ENCODE data around the gene FMO1. TPM values are rescaled to one million over a fixed set of nuclear protein-coding genes. Genes with fewer than 3 reads are reported as not detected.

Gene FMO1
- polyA plus RNA-seq, 1 donor from 2014 or later = not detected

DNA sequence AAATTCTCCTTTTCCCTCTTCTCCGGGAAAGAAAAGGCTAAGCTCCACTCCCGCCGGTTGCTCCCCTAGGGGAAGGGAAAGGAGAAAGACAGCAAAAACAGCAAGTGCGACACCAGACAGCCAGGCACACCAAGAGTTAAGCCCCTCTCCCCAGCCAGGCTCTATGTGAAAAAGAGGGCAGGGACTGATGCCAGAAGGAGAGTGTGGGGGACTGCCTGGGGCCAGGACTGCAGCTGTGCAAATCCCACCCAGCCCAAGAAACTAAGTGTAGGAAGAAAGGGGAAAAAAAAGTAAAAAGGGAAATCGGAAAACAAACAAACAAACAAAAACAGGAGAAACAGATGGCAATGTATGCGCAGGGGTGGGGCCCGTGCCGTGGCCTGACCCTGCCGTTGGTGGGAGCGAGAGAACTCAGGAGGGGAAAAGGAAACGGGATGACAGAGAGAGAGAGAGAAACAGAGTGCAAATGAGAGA, 27.7 kb upstream of the FMO1 start:
- Histone ChIP-seq H3K9me3 (ENCODE audit: low read length) (no peaks in the 10 kb centered on the region), H3K4me3 (ENCODE audit: low read length) (no peak overlapping the region), H3K79me2 (replicated peaks; ENCODE audit: insufficient read depth, low read length) (no peaks in the 10 kb centered on the region), H3F3A (ENCODE audit: insufficient read depth, low read length, poor library complexity, severe bottlenecking) (no peaks in the 10 kb centered on the region), H3K27ac (ENCODE audit: low read length) (no peak overlapping the region), H3K9ac (ENCODE audit: low read length) (no peak overlapping the region), H3K4me2 (ENCODE audit: low read length) (no peak overlapping the region), H3K9me2 (ENCODE audit: insufficient read depth, low read length) (no peaks in the 10 kb centered on the region), H3K36me3 (ENCODE audit: insufficient read depth, low read length) (no peaks in the 10 kb centered on the region), H4K20me1 (ENCODE audit: insufficient read depth) (no peaks in the 10 kb centered on the region), H3K27me3 (ENCODE audit: insufficient read depth, low read depth, low read length) (no peaks in the 10 kb centered on the region), H2AFZ (ENCODE audit: low read depth, low read length) (no peak overlapping the region)
- TF ChIP-seq EZH2 (IDR thresholded peaks at IDR 0.05; ENCODE audit: borderline replicate concordance, insufficient read depth, low read length, poor library complexity, severe bottlenecking) (no peak), RAD21 (conservative IDR thresholded peaks at IDR 0.05) (no peak), POLR2AphosphoS5 (IDR thresholded peaks at IDR 0.05) (no peak), SMC3 (conservative IDR thresholded peaks at IDR 0.05; ENCODE audit: poor library complexity) (no peak), TAF1 (IDR thresholded peaks at IDR 0.05; ENCODE audit: low read depth) (no peak), EP300 (conservative IDR thresholded peaks at IDR 0.05; ENCODE audit: poor library complexity, severe bottlenecking) (no peak), MXI1 (conservative IDR thresholded peaks at IDR 0.05; ENCODE audit: poor library complexity, severe bottlenecking) (no peak)
- TF ChIP-seq, protein P1, sequence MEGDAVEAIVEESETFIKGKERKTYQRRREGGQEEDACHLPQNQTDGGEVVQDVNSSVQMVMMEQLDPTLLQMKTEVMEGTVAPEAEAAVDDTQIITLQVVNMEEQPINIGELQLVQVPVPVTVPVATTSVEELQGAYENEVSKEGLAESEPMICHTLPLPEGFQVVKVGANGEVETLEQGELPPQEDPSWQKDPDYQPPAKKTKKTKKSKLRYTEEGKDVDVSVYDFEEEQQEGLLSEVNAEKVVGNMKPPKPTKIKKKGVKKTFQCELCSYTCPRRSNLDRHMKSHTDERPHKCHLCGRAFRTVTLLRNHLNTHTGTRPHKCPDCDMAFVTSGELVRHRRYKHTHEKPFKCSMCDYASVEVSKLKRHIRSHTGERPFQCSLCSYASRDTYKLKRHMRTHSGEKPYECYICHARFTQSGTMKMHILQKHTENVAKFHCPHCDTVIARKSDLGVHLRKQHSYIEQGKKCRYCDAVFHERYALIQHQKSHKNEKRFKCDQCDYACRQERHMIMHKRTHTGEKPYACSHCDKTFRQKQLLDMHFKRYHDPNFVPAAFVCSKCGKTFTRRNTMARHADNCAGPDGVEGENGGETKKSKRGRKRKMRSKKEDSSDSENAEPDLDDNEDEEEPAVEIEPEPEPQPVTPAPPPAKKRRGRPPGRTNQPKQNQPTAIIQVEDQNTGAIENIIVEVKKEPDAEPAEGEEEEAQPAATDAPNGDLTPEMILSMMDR (IDR thresholded peaks at IDR 0.05; ENCODE audit: poor library complexity, severe bottlenecking) = no peak
- TF ChIP-seq, protein P2, sequence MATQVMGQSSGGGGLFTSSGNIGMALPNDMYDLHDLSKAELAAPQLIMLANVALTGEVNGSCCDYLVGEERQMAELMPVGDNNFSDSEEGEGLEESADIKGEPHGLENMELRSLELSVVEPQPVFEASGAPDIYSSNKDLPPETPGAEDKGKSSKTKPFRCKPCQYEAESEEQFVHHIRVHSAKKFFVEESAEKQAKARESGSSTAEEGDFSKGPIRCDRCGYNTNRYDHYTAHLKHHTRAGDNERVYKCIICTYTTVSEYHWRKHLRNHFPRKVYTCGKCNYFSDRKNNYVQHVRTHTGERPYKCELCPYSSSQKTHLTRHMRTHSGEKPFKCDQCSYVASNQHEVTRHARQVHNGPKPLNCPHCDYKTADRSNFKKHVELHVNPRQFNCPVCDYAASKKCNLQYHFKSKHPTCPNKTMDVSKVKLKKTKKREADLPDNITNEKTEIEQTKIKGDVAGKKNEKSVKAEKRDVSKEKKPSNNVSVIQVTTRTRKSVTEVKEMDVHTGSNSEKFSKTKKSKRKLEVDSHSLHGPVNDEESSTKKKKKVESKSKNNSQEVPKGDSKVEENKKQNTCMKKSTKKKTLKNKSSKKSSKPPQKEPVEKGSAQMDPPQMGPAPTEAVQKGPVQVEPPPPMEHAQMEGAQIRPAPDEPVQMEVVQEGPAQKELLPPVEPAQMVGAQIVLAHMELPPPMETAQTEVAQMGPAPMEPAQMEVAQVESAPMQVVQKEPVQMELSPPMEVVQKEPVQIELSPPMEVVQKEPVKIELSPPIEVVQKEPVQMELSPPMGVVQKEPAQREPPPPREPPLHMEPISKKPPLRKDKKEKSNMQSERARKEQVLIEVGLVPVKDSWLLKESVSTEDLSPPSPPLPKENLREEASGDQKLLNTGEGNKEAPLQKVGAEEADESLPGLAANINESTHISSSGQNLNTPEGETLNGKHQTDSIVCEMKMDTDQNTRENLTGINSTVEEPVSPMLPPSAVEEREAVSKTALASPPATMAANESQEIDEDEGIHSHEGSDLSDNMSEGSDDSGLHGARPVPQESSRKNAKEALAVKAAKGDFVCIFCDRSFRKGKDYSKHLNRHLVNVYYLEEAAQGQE (IDR thresholded peaks at IDR 0.05; ENCODE audit: borderline replicate concordance) = no peak

DNA sequence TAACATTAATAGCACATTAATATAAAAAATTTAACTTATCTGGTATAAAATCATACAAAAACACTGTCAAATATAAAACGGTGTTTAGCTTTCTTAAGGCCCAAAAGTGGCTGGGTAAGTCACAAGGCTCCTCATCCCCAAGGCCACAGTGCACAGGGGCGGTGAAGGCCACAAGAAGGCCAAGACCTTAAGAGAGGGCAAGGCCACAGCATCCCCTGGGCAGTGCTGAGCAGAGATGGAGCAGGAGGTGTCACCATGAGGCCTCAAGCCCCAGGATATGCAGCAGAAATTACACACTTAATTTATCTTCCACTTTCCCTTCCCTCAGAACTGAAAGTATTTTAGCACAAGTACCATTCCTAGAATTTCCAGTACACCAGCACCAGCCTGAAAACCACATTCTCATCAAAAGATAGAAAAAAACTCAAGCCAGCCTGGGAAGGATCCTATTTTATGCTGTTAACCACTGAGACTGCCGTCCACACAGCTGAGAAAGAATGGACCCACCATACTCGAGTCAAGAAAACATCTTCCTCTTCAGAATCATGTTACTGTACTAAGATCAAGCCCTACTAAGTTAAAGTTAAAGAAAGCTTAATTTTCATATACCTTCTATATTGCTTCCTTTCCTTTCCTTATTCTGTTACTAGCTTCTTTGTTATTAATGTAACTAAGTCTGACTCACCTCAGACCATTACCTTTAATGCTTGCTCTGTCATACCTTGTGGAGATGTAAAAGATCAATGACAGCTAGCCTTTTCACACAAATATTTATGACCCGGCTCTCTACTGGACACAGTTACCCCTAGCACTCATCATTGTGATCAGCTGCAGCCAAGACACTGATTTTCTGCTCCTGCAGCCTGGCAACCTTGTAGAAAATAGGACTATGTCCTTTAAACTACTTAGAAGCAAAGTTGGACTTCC, 26.4 kb upstream of the FMO1 start:
- TF ChIP-seq EP300 (conservative IDR thresholded peaks at IDR 0.05; ENCODE audit: poor library complexity, severe bottlenecking) (no peak), MXI1 (conservative IDR thresholded peaks at IDR 0.05; ENCODE audit: poor library complexity, severe bottlenecking) (no peak), TAF1 (IDR thresholded peaks at IDR 0.05; ENCODE audit: low read depth) (no peak), RAD21 (conservative IDR thresholded peaks at IDR 0.05) (no peak), EZH2 (IDR thresholded peaks at IDR 0.05; ENCODE audit: borderline replicate concordance, insufficient read depth, low read length, poor library complexity, severe bottlenecking) (no peak)
- TF ChIP-seq, protein P2 (IDR thresholded peaks at IDR 0.05; ENCODE audit: borderline replicate concordance) = no peak
- TF ChIP-seq, protein P1 (IDR thresholded peaks at IDR 0.05; ENCODE audit: poor library complexity, severe bottlenecking) = no peak
- no peaks in the 10 kb centered on the region for H3K9me2 ChIP-seq (ENCODE audit: insufficient read depth, low read length)
- no peak overlapping the region for H3K9ac ChIP-seq (ENCODE audit: low read length)
- no peaks in the 10 kb centered on the region for H3K9me3 ChIP-seq (ENCODE audit: low read length)
- no peaks in the 10 kb centered on the region for H4K20me1 ChIP-seq (ENCODE audit: insufficient read depth)
- H3K27ac ChIP-seq (ENCODE audit: low read length) = no peak overlapping the region
- H3F3A ChIP-seq (ENCODE audit: insufficient read depth, low read length, poor library complexity, severe bottlenecking) = no peaks in the 10 kb centered on the region
- no peaks in the 10 kb centered on the region for H3K79me2 ChIP-seq (replicated peaks; ENCODE audit: insufficient read depth, low read length)
- no peak overlapping the region for H2AFZ ChIP-seq (ENCODE audit: low read depth, low read length)
- no peak overlapping the region for H3K4me2 ChIP-seq (ENCODE audit: low read length)
- no peaks in the 10 kb centered on the region for H3K36me3 ChIP-seq (ENCODE audit: insufficient read depth, low read length)
- H3K4me3 ChIP-seq (ENCODE audit: low read length) = no peak overlapping the region
- no peaks in the 10 kb centered on the region for H3K27me3 ChIP-seq (ENCODE audit: insufficient read depth, low read depth, low read length)
